DMS153 treated with DMSO at 0.1 percent for 48 hours (cell line): ENCODE results near the gene SLC39A10.
A peak's percentile ranks its signal among the peaks of the same experiment; 100 is the strongest.
"Not testable (repeated sequence)": the region's sequence is repeated elsewhere in the genome, so short reads cannot be mapped to it uniquely, and the experiment has no call there.

ENCODE experiments used
- DNase-seq: peaks from one replicate; lab custom pipeline; 2025; ENCODE audit not compliant: unreplicated experiment; lab: John Stamatoyannopoulos, UW

Gene SLC39A10

GRCh38 chr2:195644708-195645107, 12.3 kb upstream of the SLC39A10 start:
- not testable (repeated sequence) for DNase-seq

- DNase-seq = no peak
Observed at GRCh38 chr2:195645413-195645812, 11.6 kb upstream of the SLC39A10 start.

GRCh38 chr2:195646424-195646823, 10.6 kb upstream of the SLC39A10 start:
- no peak for DNase-seq

GRCh38 chr2:195647302-195647701, 9.7 kb upstream of the SLC39A10 start:
- no peak for DNase-seq

- not testable (repeated sequence) for DNase-seq
Observed at GRCh38 chr2:195648370-195648769, 8.7 kb upstream of the SLC39A10 start.

- DNase-seq = no peak
Observed at GRCh38 chr2:195648787-195649186, 8.2 kb upstream of the SLC39A10 start.

- no peak for DNase-seq
Observed at GRCh38 chr2:195649629-195650190, 7.3 kb upstream of the SLC39A10 start.

GRCh38 chr2:195651046-195651445, 6.0 kb upstream of the SLC39A10 start:
- DNase-seq = no peak

GRCh38 chr2:195652911-195653310, 4.1 kb upstream of the SLC39A10 start:
- DNase-seq = no peak

- no peak for DNase-seq
Observed at GRCh38 chr2:195656161-195656858, 716 bp upstream of the SLC39A10 start.

GRCh38 chr2:195657634-195658540, 861 bp downstream of the SLC39A10 start:
- DNase-seq = peak; percentile 56

GRCh38 chr2:195658541-195658890, 1.5 kb downstream of the SLC39A10 start:
- peak; percentile 29 for DNase-seq

- DNase-seq = no peak
Observed at GRCh38 chr2:195659114-195659513, 2.1 kb downstream of the SLC39A10 start.

GRCh38 chr2:195659982-195660890, 3.2 kb downstream of the SLC39A10 start:
- DNase-seq = peak; percentile 30

GRCh38 chr2:195662138-195662537, 5.1 kb downstream of the SLC39A10 start:
- no peak for DNase-seq

- DNase-seq = no peak
Observed at GRCh38 chr2:195663007-195663406, 6.0 kb downstream of the SLC39A10 start.

GRCh38 chr2:195664528-195664927, 7.5 kb downstream of the SLC39A10 start:
- DNase-seq = no peak

- not testable (repeated sequence) for DNase-seq
Observed at GRCh38 chr2:195665153-195665552, 8.1 kb downstream of the SLC39A10 start.

- DNase-seq = no peak
Observed at GRCh38 chr2:195666113-195666712, 9.2 kb downstream of the SLC39A10 start.

GRCh38 chr2:195667974-195668373, 10.9 kb downstream of the SLC39A10 start:
- DNase-seq = no peak
